Measurements from ENCODE around the gene LY6G6C. TPM values are rescaled to one million over a fixed set of nuclear protein-coding genes. Genes with fewer than 3 reads are reported as not detected.

LY6G6C gene, protein sequence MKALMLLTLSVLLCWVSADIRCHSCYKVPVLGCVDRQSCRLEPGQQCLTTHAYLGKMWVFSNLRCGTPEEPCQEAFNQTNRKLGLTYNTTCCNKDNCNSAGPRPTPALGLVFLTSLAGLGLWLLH
- polyA plus RNA-seq (2013, experiment 1 of 4): 1.00 TPM
- 0.78 TPM for polyA plus RNA-seq (2013, experiment 2 of 4)
- 0.64 TPM for polyA plus RNA-seq (2013, experiment 3 of 4)
- 0.77 TPM for polyA plus RNA-seq (2013, experiment 4 of 4)

- Histone ChIP-seq H3K4me3 (ENCODE audit: insufficient read depth, low read depth, low read length) (no peak within 1 kb of the TSS), H3K27ac (ENCODE audit: insufficient read depth, low read depth, low read length, poor library complexity, severe bottlenecking) (no peak within 1 kb of the TSS), H3K36me3 (ENCODE audit: control insufficient read depth, insufficient read depth, low read length) (peaks cover 9% of the 10 kb centered on the region), H3K9me3 (ENCODE audit: control insufficient read depth, low read length) (no peaks in the 10 kb centered on the region), H3K27me3 (ENCODE audit: control insufficient read depth, insufficient read depth, low read length, poor library complexity, severe bottlenecking) (peaks cover 9% of the 10 kb centered on the region), H3K4me1 (ENCODE audit: control insufficient read depth, insufficient read depth, low read length) (no peaks in the 10 kb centered on the region)
- WGBS, 2 experiments: 82 to 97% methylated on average over 3 to 4 of the region's 4 CpGs
These were observed at the start of gene LY6G6C for GRCh38 chr6:31721351-31722020. TSS of gene LY6G6C (minus strand) at chr6:31721746. CDS start at chr6:31721679, 67 bp downstream.

- Histone ChIP-seq H3K27me3 (ENCODE audit: control insufficient read depth, insufficient read depth, low read length, poor library complexity, severe bottlenecking) (no peaks in the 10 kb centered on the region), H3K4me1 (ENCODE audit: control insufficient read depth, insufficient read depth, low read length) (peaks cover 5% of the 10 kb centered on the region), H3K27ac (ENCODE audit: insufficient read depth, low read depth, low read length, poor library complexity, severe bottlenecking) (no peak overlapping the region), H3K4me3 (ENCODE audit: insufficient read depth, low read depth, low read length) (no peak overlapping the region), H3K9me3 (ENCODE audit: control insufficient read depth, low read length) (no peaks in the 10 kb centered on the region), H3K36me3 (ENCODE audit: control insufficient read depth, insufficient read depth, low read length) (no peaks in the 10 kb centered on the region)
- 83 to 84% methylated on average over 1 to 2 of the region's 2 CpGs for WGBS, 2 experiments
These were observed 49.3 kb upstream of the LY6G6C start for GRCh38 chr6:31770860-31771259.

DNA sequence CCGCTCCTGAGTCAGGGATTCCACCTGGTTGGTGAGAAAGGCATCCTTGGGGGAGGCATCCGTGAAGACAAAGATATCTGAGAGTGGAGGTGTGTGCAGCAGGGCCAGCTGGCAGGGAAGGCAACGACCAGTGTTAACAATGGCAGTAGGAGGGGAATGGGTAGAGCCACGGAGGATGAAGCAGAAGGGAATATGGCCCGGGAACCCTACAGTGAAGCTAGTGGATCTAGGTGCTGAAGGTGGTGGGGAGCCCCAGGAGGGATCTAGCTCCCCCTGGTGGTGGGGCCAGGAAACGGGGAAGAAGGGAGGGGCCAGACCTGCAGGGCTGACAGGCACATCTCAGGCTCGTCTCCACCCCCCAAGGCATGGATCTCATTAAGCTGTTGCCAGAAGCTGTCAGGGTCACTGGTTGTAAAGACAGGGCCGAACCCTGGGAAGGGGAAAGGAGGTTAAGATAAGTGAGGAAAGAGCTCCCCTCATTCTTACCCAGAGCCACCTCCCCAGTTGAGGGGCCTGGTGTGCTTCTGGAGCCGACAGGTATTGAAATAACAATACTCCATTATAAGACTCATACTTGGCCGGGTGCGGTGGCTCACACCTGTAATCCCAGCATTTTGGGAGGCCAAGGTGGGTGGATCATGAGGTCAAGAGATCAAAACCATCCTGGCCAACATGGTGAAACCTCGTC is 48.3 kb upstream of the LY6G6C start:
- H3K9me3 ChIP-seq (ENCODE audit: control insufficient read depth, low read length): no peaks in the 10 kb centered on the region
- H3K4me3 ChIP-seq (ENCODE audit: insufficient read depth, low read depth, low read length): no peak overlapping the region
- H3K4me1 ChIP-seq (ENCODE audit: control insufficient read depth, insufficient read depth, low read length): peaks cover 7% of the 10 kb centered on the region
- no peak overlapping the region for H3K27ac ChIP-seq (ENCODE audit: insufficient read depth, low read depth, low read length, poor library complexity, severe bottlenecking)
- H3K36me3 ChIP-seq (ENCODE audit: control insufficient read depth, insufficient read depth, low read length): no peaks in the 10 kb centered on the region
- H3K27me3 ChIP-seq (ENCODE audit: control insufficient read depth, insufficient read depth, low read length, poor library complexity, severe bottlenecking): no peaks in the 10 kb centered on the region
- WGBS, 2 experiments: 76 to 80% methylated on average over 11 to 12 of the region's 12 CpGs

DNA sequence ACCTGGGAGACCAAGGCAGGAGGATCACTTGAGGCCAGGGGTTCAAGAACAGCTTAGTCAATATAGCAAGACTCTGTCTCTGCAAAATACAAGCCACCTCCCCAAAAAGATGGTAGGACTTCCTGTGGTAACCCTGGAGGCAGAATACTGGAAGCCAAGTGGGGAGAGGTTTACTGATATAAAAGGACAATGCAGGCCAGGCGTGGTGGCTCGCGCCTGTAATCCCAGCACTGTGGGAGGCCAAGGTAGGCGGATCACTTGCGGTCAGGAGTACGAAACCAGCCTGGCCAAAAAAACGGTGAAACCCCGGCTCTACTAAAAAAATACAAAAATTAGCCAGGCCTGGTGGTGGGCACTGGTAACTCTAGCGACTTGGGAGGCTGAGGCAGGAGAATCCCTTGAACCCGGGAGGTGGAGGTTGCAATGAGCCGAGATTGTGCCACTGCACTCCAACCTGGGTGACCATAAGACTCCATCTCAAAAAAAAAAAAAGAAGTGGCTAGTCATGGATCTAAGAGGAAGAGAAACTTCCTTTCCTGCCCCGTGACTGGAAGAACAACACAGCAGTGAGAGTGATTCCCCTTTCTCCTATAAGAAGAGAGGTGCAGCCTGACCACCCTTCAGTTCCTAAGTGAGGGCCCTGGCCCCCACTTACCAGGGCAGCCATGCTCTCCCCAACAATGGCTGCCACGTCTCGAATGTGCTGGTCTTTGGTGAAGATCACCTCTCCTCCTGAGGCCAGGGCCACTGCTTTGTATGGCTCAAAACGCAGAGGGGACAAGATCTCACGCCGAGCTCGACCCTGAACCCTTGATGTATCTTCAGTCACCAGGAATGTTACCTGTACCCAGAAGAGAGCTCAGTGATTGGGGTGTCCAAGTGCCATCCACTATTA is 47.1 kb upstream of the LY6G6C start:
- no peaks in the 10 kb centered on the region for H3K9me3 ChIP-seq (ENCODE audit: control insufficient read depth, low read length)
- WGBS, 2 experiments: 92 to 93% methylated on average over 18 of the region's 18 CpGs
- H3K27me3 ChIP-seq (ENCODE audit: control insufficient read depth, insufficient read depth, low read length, poor library complexity, severe bottlenecking): no peaks in the 10 kb centered on the region
- H3K36me3 ChIP-seq (ENCODE audit: control insufficient read depth, insufficient read depth, low read length): no peaks in the 10 kb centered on the region
- no peak overlapping the region for H3K4me3 ChIP-seq (ENCODE audit: insufficient read depth, low read depth, low read length)
- H3K27ac ChIP-seq (ENCODE audit: insufficient read depth, low read depth, low read length, poor library complexity, severe bottlenecking): no peak overlapping the region
- H3K4me1 ChIP-seq (ENCODE audit: control insufficient read depth, insufficient read depth, low read length): peaks cover 13% of the 10 kb centered on the region

- 89 to 92% methylated on average over 6 of the region's 6 CpGs for WGBS, 2 experiments
- H3K27ac ChIP-seq (ENCODE audit: insufficient read depth, low read depth, low read length, poor library complexity, severe bottlenecking): no peak overlapping the region
- no peaks in the 10 kb centered on the region for H3K9me3 ChIP-seq (ENCODE audit: control insufficient read depth, low read length)
- H3K27me3 ChIP-seq (ENCODE audit: control insufficient read depth, insufficient read depth, low read length, poor library complexity, severe bottlenecking): no peaks in the 10 kb centered on the region
- no peaks in the 10 kb centered on the region for H3K36me3 ChIP-seq (ENCODE audit: control insufficient read depth, insufficient read depth, low read length)
- no peak overlapping the region for H3K4me3 ChIP-seq (ENCODE audit: insufficient read depth, low read depth, low read length)
- H3K4me1 ChIP-seq (ENCODE audit: control insufficient read depth, insufficient read depth, low read length): peaks cover 22% of the 10 kb centered on the region
These were observed 45.6 kb upstream of the LY6G6C start for GRCh38 chr6:31767096-31767645.

GRCh38 chr6:31765910-31766794 is 44.6 kb upstream of the LY6G6C start:
- 75% methylated on average over 42 of the region's 42 CpGs for WGBS, 2 experiments
- no peaks in the 10 kb centered on the region for H3K27me3 ChIP-seq (ENCODE audit: control insufficient read depth, insufficient read depth, low read length, poor library complexity, severe bottlenecking)
- H3K36me3 ChIP-seq (ENCODE audit: control insufficient read depth, insufficient read depth, low read length): no peaks in the 10 kb centered on the region
- no peak overlapping the region for H3K27ac ChIP-seq (ENCODE audit: insufficient read depth, low read depth, low read length, poor library complexity, severe bottlenecking)
- peaks cover 22% of the 10 kb centered on the region for H3K4me1 ChIP-seq (ENCODE audit: control insufficient read depth, insufficient read depth, low read length)
- no peaks in the 10 kb centered on the region for H3K9me3 ChIP-seq (ENCODE audit: control insufficient read depth, low read length)
- H3K4me3 ChIP-seq (ENCODE audit: insufficient read depth, low read depth, low read length): no peak overlapping the region

- H3K4me3 ChIP-seq (ENCODE audit: insufficient read depth, low read depth, low read length): no peak overlapping the region
- no peaks in the 10 kb centered on the region for H3K27me3 ChIP-seq (ENCODE audit: control insufficient read depth, insufficient read depth, low read length, poor library complexity, severe bottlenecking)
- H3K36me3 ChIP-seq (ENCODE audit: control insufficient read depth, insufficient read depth, low read length): no peaks in the 10 kb centered on the region
- H3K4me1 ChIP-seq (ENCODE audit: control insufficient read depth, insufficient read depth, low read length): peaks cover 22% of the 10 kb centered on the region
- 91 to 94% methylated on average over 9 of the region's 9 CpGs for WGBS, 2 experiments
- no peak overlapping the region for H3K27ac ChIP-seq (ENCODE audit: insufficient read depth, low read depth, low read length, poor library complexity, severe bottlenecking)
- no peaks in the 10 kb centered on the region for H3K9me3 ChIP-seq (ENCODE audit: control insufficient read depth, low read length)
These were observed 44.0 kb upstream of the LY6G6C start for GRCh38 chr6:31765559-31765909.

GRCh38 chr6:31764198-31764597 is 42.7 kb upstream of the LY6G6C start:
- Histone ChIP-seq H3K27ac (ENCODE audit: insufficient read depth, low read depth, low read length, poor library complexity, severe bottlenecking) (peak overlapping the region; percentile 22), H3K4me1 (ENCODE audit: control insufficient read depth, insufficient read depth, low read length) (peaks cover 22% of the 10 kb centered on the region), H3K36me3 (ENCODE audit: control insufficient read depth, insufficient read depth, low read length) (peaks cover 5% of the 10 kb centered on the region), H3K9me3 (ENCODE audit: control insufficient read depth, low read length) (no peaks in the 10 kb centered on the region), H3K27me3 (ENCODE audit: control insufficient read depth, insufficient read depth, low read length, poor library complexity, severe bottlenecking) (no peaks in the 10 kb centered on the region), H3K4me3 (ENCODE audit: insufficient read depth, low read depth, low read length) (no peak overlapping the region)
- WGBS, 2 experiments: 80 to 82% methylated on average over 4 of the region's 4 CpGs

- Histone ChIP-seq H3K27me3 (ENCODE audit: control insufficient read depth, insufficient read depth, low read length, poor library complexity, severe bottlenecking) (no peaks in the 10 kb centered on the region), H3K4me3 (ENCODE audit: insufficient read depth, low read depth, low read length) (no peak overlapping the region), H3K27ac (ENCODE audit: insufficient read depth, low read depth, low read length, poor library complexity, severe bottlenecking) (peak overlapping the region; percentile 87), H3K4me1 (ENCODE audit: control insufficient read depth, insufficient read depth, low read length) (peaks cover 22% of the 10 kb centered on the region), H3K36me3 (ENCODE audit: control insufficient read depth, insufficient read depth, low read length) (peaks cover 5% of the 10 kb centered on the region), H3K9me3 (ENCODE audit: control insufficient read depth, low read length) (no peaks in the 10 kb centered on the region)
- WGBS, 2 experiments: 2 to 6% methylated on average over 1 of the region's 1 CpG
These were observed 42.0 kb upstream of the LY6G6C start for GRCh38 chr6:31763619-31763940.

All from ectodermal cell (in vitro differentiated cells).